Ureter (tissue), 1 donor: ENCODE results near the gene SLC4A8. TPM values are rescaled to one million over a fixed set of nuclear protein-coding genes. Genes with fewer than 3 reads are reported as not detected.

Experiments used
- DNase-seq: peaks from one replicate; pipeline ENCODE4 v3.0.0-alpha.2; 2020; ENCODE audit warnings: low spot score
- total RNA-seq: library from RNA; stranded (reverse); gene quantifications from one replicate; pipeline ENCODE4 v1.2.4, GENCODE V29; 2023
- donor health status: DM: yes; HTN: yes; CAD: no.

The SLC4A8 gene
- total RNA-seq, 1 donor from 2014 or later: 3.0 TPM

DNA sequence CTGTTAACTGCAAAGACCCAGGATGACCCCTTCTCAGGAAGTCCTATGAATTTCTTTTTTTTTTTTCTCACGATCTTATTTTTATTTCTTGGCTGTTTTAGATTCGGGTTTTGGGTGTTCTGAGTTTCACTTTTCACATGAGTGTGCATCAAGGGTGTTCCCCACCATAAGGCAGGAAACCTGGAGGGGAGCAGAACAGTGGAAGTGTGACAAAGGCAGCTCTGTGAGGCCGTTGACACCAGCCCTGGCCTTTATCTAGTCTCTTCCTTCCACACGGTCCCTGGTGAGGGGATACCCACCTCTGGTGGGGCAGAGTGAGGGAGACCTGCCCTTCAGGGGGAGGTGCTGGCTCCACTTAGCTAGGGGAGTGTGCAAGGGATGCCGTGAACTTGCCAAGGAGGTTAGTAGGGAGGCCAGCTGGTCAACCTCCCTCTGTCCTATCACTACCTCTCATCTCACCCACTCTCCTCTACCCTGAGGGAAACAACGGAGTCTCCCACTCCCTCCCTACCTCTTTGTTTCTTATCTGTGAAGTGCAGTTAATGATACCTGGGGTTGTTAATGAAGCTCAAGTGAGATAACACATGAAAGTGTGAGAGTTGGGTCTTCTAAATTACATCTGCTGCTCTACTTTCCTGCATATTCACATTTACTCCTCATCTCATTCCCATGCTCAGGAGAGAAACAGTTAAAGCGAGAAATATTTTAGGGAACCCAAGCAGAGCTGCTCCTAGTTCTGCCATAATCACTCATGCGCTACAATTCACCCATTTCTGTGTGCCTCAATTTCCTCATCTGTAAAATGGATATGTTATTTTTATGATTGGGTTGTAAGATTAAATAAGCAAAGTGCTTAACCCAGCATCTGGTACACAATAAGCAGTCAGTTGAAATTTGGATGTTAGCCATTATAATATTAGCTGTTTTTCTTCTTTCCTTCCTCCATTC is 29.1 kb upstream of the SLC4A8 start:
- DNase-seq: no peak

- DNase-seq: no peak
These were observed 27.0 kb upstream of the SLC4A8 start for GRCh38 chr12:51397670-51398069.

GRCh38 chr12:51399891-51400290 is 24.7 kb upstream of the SLC4A8 start:
- no peak for DNase-seq

DNA sequence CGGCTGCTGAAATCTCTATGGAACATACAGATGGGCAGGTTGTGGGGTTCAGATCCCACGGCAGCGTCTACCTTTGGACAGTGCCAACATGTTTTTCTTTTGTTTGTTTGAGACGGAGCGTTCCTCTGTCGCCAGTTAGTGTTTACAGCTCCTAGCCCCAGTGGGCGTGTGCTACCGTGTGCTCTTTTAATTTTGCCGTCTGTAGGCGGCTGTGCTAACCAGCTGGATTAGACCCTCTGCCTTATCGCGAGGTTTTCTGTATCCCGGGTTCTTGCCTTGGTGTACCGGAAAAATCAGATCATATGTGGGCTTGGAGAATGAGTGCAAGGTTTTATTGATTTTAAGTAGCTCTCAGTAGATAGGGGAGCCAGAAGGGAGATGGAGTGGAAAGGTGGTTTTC is 23.6 kb upstream of the SLC4A8 start:
- no peak for DNase-seq

DNA sequence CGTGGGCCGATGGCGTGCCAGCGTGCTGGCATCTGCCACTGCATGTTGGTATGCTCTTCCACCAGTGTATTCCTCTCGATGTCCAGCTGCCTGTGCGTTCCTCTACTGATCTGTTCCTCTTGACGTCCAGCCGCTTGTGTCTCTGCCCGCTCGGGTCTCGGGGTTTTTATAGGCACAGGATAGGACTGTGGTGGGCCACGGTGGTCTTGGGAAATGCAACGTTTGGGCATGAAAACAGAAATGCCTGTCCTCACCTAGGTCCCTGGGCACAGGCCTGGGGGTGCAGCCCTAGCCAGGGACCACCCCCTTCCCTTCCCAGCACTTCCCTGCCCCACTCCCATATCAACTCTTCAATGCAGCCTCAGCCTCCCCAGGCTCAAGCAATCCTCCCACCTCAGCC is 23.1 kb upstream of the SLC4A8 start:
- no peak for DNase-seq

- DNase-seq: no peak
These were observed 22.7 kb upstream of the SLC4A8 start for GRCh38 chr12:51401900-51402299.

GRCh38 chr12:51403159-51403558 is 21.5 kb upstream of the SLC4A8 start:
- no peak for DNase-seq

DNA sequence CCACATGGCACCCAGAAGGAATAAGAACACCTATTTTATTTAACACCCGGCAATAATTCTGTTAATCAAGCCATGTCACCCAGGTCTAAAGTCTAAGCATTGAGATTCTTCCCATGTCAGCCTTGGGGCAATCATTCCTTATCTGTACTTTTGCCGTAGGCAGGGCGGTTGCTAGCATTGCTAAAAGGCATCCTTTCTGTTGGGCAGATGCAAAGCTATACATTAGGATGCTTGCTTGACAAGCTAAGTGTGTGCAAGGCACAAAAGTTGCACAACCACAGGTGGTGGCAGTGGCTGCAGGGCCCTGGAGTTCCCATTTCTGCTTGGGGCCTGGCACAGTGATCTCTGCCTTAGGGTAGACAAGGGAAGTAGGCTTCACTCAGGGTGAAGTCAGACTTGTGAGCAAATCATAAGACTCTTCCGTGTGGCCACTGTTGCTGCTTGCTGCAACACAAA is 20.9 kb upstream of the SLC4A8 start:
- no peak for DNase-seq

DNA sequence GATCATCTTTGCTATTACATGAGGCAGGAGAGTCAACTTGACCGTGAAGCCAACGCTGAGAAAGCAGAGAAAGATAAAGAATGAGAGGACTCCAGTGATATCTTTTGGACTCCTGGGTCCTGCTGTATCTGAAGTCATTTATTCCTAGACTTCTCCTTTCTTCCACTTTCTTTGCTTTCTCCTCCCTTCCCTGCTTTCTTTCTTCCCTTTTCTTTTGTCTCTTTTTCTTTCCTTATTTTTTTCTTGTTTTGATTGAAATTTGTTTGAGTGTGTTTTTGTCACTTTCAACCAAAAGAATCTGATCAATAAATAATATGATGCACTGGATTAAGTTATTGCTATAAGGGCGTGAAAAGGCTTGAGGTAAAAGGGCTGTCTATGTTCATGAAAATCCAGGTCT is 20.0 kb upstream of the SLC4A8 start:
- no peak for DNase-seq

DNA sequence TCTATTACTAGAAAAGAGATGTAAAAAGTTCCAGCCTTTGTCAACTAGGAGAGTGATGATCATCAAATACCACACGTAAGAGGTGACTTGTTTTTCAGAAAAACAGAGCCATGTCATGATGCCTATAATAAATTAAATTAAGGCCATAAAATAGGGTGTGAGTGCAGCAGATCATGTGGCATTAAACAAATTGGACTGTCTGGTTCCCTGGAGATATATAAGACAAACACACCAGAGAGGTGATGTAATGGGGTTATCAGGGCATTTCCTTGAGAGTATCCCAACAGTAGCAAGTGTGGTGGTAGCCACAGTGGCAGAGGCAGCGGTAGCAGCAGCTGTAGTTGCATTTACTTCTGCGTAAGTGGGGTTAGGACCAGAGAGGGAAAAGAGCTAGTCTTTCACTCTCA is 18.8 kb upstream of the SLC4A8 start:
- no peak for DNase-seq

GRCh38 chr12:51406290-51406689 is 18.3 kb upstream of the SLC4A8 start:
- no peak for DNase-seq

DNA sequence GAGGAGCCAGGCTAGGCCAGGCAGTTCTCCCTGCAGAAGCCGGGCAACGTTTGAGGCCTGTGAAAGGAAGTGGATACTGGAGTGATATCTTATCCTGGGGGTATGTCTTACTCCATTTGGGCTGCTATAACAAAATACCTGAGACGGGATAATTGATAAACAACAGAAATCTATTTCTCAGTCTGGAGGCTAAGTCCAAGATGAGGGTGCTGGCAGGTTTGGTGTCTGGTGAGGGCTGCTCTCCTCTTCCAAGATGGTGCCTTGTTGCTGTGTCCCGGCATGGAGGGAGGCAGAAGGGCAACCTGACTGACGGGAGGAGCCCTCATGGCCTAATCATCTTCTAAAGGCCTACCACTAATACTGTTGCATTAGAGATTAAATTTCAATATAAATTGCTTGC is 17.8 kb upstream of the SLC4A8 start:
- no peak for DNase-seq

- DNase-seq: no peak
These were observed 17.0 kb upstream of the SLC4A8 start for GRCh38 chr12:51407604-51408003.

DNA sequence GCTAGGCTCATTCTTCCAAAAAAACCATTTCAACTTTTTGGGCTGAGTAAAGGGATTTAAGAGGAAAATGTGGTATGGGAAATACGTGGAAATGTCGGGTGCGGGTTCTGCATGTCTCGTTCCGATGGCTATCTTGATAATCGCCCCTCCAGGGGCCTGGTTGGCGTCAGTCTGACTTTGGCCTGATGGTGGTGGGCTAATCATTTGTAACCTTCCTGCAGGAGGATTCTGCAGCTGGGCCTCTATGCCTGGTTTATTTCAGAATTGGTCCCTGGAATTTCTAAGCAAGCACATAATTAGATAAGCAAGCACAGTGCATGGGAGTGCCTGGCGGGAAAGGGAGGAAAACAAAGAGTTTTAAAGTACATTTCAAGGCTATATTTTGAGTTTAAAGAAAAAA is 14.8 kb upstream of the SLC4A8 start:
- no peak for DNase-seq

GRCh38 chr12:51413149-51413548 is 11.5 kb upstream of the SLC4A8 start:
- DNase-seq: no peak

DNA sequence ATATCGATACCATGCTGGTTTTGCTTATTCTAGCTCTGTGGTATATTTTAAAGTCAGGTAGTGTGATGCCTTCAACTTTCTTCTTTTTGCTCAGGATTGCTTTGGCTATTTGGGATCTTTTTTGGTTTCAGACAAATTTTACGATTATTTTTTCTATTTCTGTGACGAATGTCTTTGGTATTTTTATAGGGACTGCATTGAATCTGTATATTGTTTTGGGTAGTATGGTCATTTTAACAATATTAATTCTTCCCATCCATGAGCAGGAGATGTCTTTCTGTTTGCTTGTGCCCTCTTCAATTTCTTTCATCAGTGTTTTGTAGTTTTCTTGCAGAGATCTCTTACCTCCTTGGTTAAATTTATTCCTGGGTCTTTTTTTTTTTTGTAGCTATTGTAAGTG is 10.8 kb upstream of the SLC4A8 start:
- no peak for DNase-seq

DNA sequence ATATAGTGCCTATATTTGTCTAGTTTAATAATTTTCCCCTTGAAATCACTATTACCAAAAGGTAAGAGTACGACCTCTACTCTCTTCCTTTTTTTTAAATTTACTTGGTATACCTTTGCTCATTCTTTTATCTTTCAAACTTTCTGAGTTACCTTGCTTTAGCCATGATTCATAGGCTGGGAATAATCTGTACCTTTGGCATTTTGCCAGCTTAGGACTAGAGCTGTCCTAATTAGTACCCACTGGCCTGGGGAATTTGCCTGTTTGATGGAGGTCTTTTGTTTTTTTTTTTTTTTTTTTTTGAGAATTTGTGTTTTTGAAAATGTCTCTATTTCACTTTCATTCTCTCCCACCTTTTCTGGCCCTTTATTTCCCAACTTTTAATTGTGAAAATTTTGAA is 8.7 kb upstream of the SLC4A8 start:
- DNase-seq: no peak

GRCh38 chr12:51417826-51418225 is 6.8 kb upstream of the SLC4A8 start:
- no peak for DNase-seq

DNA sequence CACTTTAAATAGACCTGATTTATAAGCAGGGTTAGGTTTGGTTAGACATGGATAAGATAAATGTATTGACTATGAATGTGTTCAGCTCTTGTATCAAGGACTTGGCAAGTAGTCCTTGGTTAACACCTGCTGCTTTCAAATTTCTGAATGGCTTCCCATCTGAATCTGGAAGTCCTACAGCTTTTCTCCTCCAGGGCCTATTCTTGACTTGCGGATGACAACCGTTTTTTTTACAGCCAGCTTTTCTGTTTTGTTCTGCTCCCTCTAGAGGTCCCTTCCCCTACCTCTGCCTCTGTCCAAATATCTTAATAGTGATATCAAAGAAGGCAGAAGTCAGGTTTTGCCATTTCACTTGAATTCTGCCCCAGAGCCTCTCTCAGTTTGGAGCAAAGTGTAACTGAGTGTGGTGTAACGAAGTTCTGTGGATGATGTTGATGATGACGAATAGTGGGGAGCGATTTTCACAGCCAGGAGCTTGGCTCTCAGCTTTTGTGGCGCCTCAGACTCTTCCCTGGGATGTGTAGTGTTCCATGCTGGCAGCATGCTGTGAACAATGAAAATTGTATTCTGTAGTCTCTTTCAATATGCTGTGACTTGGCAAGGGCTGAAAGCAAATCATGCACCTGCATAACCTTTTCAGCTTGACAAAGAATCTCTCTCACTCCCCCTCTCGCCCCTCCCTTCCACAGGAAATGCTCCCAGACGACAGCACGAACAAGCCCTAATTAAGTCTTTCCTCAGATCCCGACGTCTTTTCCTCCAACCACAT is 5.0 kb upstream of the SLC4A8 start:
- no peak for DNase-seq

GRCh38 chr12:51421266-51421884 is 3.3 kb upstream of the SLC4A8 start:
- no peak for DNase-seq

GRCh38 chr12:51424094-51424661 is 453 bp upstream of the SLC4A8 start:
- DNase-seq: no peak

DNA sequence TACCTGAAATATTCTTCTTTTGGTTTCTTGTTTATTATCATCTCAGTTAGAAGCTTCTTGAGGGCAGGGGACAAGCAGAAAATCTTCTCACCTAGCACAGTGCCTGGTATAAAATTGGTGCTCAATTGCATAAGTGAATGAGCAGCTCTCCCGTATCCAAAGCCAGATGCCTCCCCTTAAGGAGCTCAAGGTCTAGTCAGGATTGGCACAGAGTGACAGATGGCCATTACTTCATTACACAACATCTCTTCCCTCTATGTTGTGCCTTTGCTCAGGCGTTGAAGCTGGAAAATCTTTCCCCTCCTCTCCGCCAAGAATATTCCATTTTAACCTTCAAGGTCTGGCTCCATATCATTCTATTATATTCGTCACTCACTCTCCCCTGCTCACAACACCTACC is 3.6 kb downstream of the SLC4A8 start:
- no peak for DNase-seq
